ENCODE results near the gene CLIP1.

- TF ChIP-seq CTCF (IDR thresholded peaks at IDR 0.05; ENCODE audit: control extremely low read depth in 1 of 3, insufficient read depth in 1 of 3, low read depth in 1 of 3, low read length in 3 of 3) (no peak), POLR2A (IDR thresholded peaks at IDR 0.05; ENCODE audit: control extremely low read depth in 1 of 2, low read depth in 2 of 2, low read length in 2 of 2) (no peak), CEBPB (IDR thresholded peaks at IDR 0.05; ENCODE audit: low read depth, low read length) (no peak), TAF1 (IDR thresholded peaks at IDR 0.05; ENCODE audit: low read depth, low read length) (no peak), SP1 (IDR thresholded peaks at IDR 0.05; ENCODE audit: low read depth, low read length) (no peak), EZH2 (IDR thresholded peaks at IDR 0.05; ENCODE audit: low read depth, low read length, severe bottlenecking) (no peak), KDM1A (IDR thresholded peaks at IDR 0.05; ENCODE audit: borderline replicate concordance, low read length) (no peak)
- TF ChIP-seq, protein P1, sequence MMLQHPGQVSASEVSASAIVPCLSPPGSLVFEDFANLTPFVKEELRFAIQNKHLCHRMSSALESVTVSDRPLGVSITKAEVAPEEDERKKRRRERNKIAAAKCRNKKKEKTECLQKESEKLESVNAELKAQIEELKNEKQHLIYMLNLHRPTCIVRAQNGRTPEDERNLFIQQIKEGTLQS (IDR thresholded peaks at IDR 0.05; ENCODE audit: insufficient read depth, low read depth, low read length) = no peak
These were observed 147.0 kb downstream of the CLIP1 start for GRCh38 chr12:122275459-122275858.

Data from H1 (cell line).